SK-N-SH treated with all-trans-retinoic acid at 6 μM for 48 hours (cell line): Measurements from ENCODE around the gene CLDN16.

ENCODE experiments used
- ATAC-seq: fragments of 200-7000 bp; cut with Tn5 transposase; 3 replicates; pipeline ENCODE4 v1.9.1; 2020; ENCODE audit warnings: mild to moderate bottlenecking, moderate library complexity
- BACH2 ChIP-seq: fragments of 250-450 bp; sonication (Bioruptor Pico); IDR thresholded peaks from 2 replicates; pipeline ENCODE4 v1.9.0; 2021; ENCODE audit warnings: mild to moderate bottlenecking, borderline replicate concordance
- CSDC2 ChIP-seq: fragments of 250-450 bp; sonication (Bioruptor Pico); IDR thresholded peaks from 2 replicates; pipeline ENCODE4 v1.5.0; 2020; ENCODE audit warnings: mild to moderate bottlenecking, moderate library complexity
- ESRRG ChIP-seq: fragments of 250-450 bp; sonication (Bioruptor Pico); IDR thresholded peaks from 2 replicates; pipeline ENCODE4 v1.6.1; 2021; ENCODE audit warnings: mild to moderate bottlenecking
- OSR1 ChIP-seq: fragments of 250-450 bp; sonication (Bioruptor Pico); IDR thresholded peaks from 2 replicates; pipeline ENCODE4 v1.8.0; 2022; ENCODE audit warnings: moderate library complexity, mild to moderate bottlenecking, inconsistent platforms
- PPARA ChIP-seq: fragments of 250-450 bp; sonication (Bioruptor Pico); IDR thresholded peaks from 2 replicates; pipeline ENCODE4 v1.5.0; 2020; ENCODE audit warnings: mild to moderate bottlenecking, borderline replicate concordance
- RARB ChIP-seq: fragments of 250-450 bp; sonication (Bioruptor Pico); IDR thresholded peaks from 2 replicates; pipeline ENCODE4 v1.8.0; 2021; ENCODE audit warnings: mild to moderate bottlenecking, moderate library complexity
- SNAI2 ChIP-seq: fragments of 250-450 bp; sonication (Bioruptor Pico); IDR thresholded peaks from 2 replicates; pipeline ENCODE4 v1.5.0; 2020; ENCODE audit warnings: mild to moderate bottlenecking, moderate library complexity
- TCF4 ChIP-seq: fragments of 250-450 bp; sonication (Bioruptor Pico); IDR thresholded peaks from 2 replicates; pipeline ENCODE4 v1.8.0; 2021; ENCODE audit warnings: mild to moderate bottlenecking, moderate library complexity, borderline replicate concordance
- TOX ChIP-seq: fragments of 250-450 bp; sonication (Bioruptor Pico); IDR thresholded peaks from 2 replicates; pipeline ENCODE4 v1.8.0; 2021; ENCODE audit warnings: mild to moderate bottlenecking, moderate library complexity, borderline replicate concordance
- ZFP3 ChIP-seq: fragments of 250-450 bp; sonication (Bioruptor Pico); IDR thresholded peaks from 2 replicates; pipeline ENCODE4 v1.5.0; 2020; ENCODE audit warnings: mild to moderate bottlenecking, moderate library complexity
- ZFP30 ChIP-seq: fragments of 450-650 bp; formaldehyde crosslinking; IDR thresholded peaks from 2 replicates; pipeline ENCODE4 v1.5.0; 2022; ENCODE audit warnings: mild to moderate bottlenecking, moderate library complexity
- ZNF565 ChIP-seq: fragments of 450-650 bp; formaldehyde crosslinking; conservative IDR thresholded peaks from 2 replicates; pipeline ENCODE4 v1.5.0; 2020; ENCODE audit warnings: low read depth, mild to moderate bottlenecking, moderate library complexity
- ZNF70 ChIP-seq: fragments of 450-650 bp; formaldehyde crosslinking; IDR thresholded peaks from 2 replicates; pipeline ENCODE4 v1.5.0; 2020; ENCODE audit warnings: mild to moderate bottlenecking, moderate library complexity
- ZNF8 ChIP-seq: fragments of 450-650 bp; formaldehyde crosslinking; IDR thresholded peaks from 2 replicates; pipeline ENCODE4 v1.5.0; 2020; ENCODE audit warnings: mild to moderate bottlenecking, moderate library complexity
- TF ChIP-seq, protein P1 (sequence below): fragments of 250-450 bp; sonication (Bioruptor Pico); IDR thresholded peaks from 2 replicates; pipeline ENCODE4 v1.5.1; 2020; ENCODE audit warnings: low read depth, mild to moderate bottlenecking, moderate library complexity
- TF ChIP-seq, protein P2 (sequence below): fragments of 250-450 bp; sonication (Bioruptor Pico); IDR thresholded peaks from 2 replicates; pipeline ENCODE4 v1.5.0; 2020; ENCODE audit warnings: mild to moderate bottlenecking, moderate library complexity
- TF ChIP-seq, protein P3 (sequence below): fragments of 250-450 bp; sonication (Bioruptor Pico); IDR thresholded peaks from 2 replicates; pipeline ENCODE4 v1.8.0; 2021; ENCODE audit warnings: low read depth, mild to moderate bottlenecking, moderate library complexity, borderline replicate concordance
- TF ChIP-seq, protein P4 (sequence below): fragments of 250-450 bp; sonication (Bioruptor Pico); IDR thresholded peaks from 2 replicates; pipeline ENCODE4 v1.8.0; 2020; ENCODE audit warnings: mild to moderate bottlenecking, moderate library complexity, borderline replicate concordance
- TF ChIP-seq, protein P5 (sequence below): fragments of 250-450 bp; sonication (Bioruptor Pico); IDR thresholded peaks from 2 replicates; pipeline ENCODE4 v1.5.1; 2021; ENCODE audit warnings: mild to moderate bottlenecking, moderate library complexity

Gene CLDN16

DNA sequence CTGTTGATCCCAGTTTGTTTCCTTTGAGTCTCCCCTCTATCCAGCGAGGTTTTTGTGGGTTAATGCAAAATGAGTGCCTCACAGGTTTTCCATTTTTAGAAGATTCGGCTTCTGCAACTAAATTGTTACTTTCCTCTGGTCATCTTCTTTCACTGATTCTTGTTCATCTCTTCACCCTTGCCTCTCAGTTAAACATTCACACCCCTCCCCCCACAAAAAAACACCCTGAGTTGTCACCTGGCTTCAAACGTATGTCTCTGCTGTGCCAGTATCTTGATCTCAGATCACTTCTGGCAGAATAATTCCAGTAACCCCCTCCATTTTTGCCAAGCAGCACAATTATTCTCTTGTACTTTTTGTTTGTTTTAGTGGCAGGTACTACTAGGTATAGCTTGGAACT is 12.3 kb upstream of the CLDN16 start:
- ATAC-seq = no peak
- no peak for TF ChIP-seq CSDC2
- TF ChIP-seq TCF4 = no peak
- TF ChIP-seq ZFP3 (CRISPR knock-in tag) = no peak
- TF ChIP-seq, protein P1, sequence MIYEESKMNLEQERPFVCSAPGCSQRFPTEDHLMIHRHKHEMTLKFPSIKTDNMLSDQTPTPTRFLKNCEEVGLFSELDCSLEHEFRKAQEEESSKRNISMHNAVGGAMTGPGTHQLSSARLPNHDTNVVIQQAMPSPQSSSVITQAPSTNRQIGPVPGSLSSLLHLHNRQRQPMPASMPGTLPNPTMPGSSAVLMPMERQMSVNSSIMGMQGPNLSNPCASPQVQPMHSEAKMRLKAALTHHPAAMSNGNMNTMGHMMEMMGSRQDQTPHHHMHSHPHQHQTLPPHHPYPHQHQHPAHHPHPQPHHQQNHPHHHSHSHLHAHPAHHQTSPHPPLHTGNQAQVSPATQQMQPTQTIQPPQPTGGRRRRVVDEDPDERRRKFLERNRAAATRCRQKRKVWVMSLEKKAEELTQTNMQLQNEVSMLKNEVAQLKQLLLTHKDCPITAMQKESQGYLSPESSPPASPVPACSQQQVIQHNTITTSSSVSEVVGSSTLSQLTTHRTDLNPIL (CRISPR knock-in tag) = no peak
- TF ChIP-seq, protein P2, sequence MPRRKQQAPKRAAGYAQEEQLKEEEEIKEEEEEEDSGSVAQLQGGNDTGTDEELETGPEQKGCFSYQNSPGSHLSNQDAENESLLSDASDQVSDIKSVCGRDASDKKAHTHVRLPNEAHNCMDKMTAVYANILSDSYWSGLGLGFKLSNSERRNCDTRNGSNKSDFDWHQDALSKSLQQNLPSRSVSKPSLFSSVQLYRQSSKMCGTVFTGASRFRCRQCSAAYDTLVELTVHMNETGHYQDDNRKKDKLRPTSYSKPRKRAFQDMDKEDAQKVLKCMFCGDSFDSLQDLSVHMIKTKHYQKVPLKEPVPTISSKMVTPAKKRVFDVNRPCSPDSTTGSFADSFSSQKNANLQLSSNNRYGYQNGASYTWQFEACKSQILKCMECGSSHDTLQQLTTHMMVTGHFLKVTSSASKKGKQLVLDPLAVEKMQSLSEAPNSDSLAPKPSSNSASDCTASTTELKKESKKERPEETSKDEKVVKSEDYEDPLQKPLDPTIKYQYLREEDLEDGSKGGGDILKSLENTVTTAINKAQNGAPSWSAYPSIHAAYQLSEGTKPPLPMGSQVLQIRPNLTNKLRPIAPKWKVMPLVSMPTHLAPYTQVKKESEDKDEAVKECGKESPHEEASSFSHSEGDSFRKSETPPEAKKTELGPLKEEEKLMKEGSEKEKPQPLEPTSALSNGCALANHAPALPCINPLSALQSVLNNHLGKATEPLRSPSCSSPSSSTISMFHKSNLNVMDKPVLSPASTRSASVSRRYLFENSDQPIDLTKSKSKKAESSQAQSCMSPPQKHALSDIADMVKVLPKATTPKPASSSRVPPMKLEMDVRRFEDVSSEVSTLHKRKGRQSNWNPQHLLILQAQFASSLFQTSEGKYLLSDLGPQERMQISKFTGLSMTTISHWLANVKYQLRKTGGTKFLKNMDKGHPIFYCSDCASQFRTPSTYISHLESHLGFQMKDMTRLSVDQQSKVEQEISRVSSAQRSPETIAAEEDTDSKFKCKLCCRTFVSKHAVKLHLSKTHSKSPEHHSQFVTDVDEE = no peak
- TF ChIP-seq, protein P3, sequence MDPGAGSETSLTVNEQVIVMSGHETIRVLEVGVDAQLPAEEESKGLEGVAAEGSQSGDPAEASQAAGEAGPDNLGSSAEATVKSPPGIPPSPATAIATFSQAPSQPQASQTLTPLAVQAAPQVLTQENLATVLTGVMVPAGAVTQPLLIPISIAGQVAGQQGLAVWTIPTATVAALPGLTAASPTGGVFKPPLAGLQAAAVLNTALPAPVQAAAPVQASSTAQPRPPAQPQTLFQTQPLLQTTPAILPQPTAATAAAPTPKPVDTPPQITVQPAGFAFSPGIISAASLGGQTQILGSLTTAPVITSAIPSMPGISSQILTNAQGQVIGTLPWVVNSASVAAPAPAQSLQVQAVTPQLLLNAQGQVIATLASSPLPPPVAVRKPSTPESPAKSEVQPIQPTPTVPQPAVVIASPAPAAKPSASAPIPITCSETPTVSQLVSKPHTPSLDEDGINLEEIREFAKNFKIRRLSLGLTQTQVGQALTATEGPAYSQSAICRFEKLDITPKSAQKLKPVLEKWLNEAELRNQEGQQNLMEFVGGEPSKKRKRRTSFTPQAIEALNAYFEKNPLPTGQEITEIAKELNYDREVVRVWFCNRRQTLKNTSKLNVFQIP (CRISPR knock-in tag) = no peak

DNA sequence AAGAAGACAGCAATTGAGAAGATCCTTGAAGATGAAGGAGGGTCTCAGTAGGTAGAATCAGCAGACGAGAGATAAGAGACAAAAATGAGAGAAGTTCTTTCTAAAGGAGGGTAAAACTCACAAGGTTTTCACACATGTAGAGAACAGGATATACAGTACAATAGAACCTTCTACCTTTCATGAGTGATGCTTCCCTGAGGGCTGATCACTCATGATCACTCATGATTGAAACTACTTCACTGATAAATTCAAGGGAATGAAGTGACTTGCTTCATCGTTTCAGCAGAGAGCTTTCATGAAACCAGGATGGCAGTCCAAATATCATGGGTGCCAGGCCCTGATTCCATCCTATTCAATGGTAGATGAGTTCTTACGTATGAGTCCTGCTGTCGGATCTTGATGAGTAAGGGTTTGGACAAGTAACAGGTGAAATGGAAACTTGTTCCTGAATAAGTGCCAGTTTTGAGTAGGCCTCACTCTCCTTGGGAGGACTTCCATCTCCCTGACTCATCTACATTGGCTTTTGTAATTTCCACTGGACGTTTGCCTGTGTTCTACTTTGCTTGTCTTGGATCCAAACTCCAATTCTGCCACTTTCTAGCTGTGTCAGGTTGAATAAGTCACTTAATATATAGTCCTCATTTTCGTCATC is 9.6 kb upstream of the CLDN16 start:
- TF ChIP-seq SNAI2 (CRISPR knock-in tag) (no peak), ZNF70 (no peak), ZNF8 (CRISPR knock-in tag) (no peak)
- TF ChIP-seq, all 23 proteins: peak for 0
- no peak for ATAC-seq

DNA sequence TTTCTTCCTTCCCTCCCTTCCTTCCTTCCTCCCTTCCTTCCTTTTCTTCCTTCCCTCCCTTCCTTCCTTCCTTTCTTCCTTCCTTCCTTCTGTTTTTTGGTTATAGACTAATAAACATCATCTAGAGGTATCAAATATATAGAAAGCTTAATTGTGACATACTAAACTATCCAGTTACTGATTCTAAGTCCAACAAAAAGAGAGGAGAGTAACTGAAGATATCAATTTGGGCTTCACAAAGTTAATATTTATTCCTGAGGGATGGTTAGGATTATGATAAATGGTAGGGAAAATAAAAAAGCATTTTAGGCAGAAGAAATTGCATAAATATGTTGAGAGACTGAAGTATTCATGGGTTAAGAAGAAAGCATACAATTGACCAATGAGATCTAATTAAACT is 7.8 kb upstream of the CLDN16 start:
- no peak for ATAC-seq
- no peak for TF ChIP-seq TCF4
- no peak for TF ChIP-seq ZFP3 (CRISPR knock-in tag)
- no peak for TF ChIP-seq ZNF565 (CRISPR knock-in tag)
- no peak for TF ChIP-seq OSR1 (CRISPR knock-in tag)
- TF ChIP-seq CSDC2 = no peak
- no peak for TF ChIP-seq TOX
- TF ChIP-seq ZNF70 = no peak

DNA sequence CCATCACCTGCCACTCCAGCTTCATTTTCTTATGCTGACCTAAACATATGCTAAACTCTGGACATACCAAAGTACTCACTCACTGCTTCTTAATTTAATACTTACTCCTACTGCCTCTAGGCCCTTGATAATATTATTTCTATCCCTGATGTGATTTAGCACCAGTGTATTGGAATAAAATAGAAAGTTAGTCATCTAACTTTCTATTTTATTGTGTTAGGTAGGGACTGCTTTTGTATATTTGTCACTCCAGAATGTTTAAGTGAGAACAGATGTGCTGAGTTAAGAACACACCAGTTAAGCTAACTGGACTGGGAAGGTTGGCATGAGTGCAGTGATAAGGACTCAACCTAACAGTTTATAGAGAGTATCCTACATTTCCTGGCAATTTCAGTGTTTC is 6.5 kb upstream of the CLDN16 start:
- no peak; the same call in 1 of the 3 replicates for ATAC-seq
- TF ChIP-seq TOX (no peak), ZFP30 (no peak), ZNF8 (CRISPR knock-in tag) (no peak), ZNF565 (CRISPR knock-in tag) (no peak), ZNF70 (no peak), RARB (CRISPR knock-in tag) (no peak), BACH2 (CRISPR knock-in tag) (no peak), ESRRG (no peak), PPARA (CRISPR knock-in tag) (no peak), CSDC2 (no peak), SNAI2 (CRISPR knock-in tag) (no peak)
- TF ChIP-seq, protein P4, sequence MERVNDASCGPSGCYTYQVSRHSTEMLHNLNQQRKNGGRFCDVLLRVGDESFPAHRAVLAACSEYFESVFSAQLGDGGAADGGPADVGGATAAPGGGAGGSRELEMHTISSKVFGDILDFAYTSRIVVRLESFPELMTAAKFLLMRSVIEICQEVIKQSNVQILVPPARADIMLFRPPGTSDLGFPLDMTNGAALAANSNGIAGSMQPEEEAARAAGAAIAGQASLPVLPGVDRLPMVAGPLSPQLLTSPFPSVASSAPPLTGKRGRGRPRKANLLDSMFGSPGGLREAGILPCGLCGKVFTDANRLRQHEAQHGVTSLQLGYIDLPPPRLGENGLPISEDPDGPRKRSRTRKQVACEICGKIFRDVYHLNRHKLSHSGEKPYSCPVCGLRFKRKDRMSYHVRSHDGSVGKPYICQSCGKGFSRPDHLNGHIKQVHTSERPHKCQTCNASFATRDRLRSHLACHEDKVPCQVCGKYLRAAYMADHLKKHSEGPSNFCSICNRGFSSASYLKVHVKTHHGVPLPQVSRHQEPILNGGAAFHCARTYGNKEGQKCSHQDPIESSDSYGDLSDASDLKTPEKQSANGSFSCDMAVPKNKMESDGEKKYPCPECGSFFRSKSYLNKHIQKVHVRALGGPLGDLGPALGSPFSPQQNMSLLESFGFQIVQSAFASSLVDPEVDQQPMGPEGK (CRISPR knock-in tag) = no peak
- TF ChIP-seq, protein P5, sequence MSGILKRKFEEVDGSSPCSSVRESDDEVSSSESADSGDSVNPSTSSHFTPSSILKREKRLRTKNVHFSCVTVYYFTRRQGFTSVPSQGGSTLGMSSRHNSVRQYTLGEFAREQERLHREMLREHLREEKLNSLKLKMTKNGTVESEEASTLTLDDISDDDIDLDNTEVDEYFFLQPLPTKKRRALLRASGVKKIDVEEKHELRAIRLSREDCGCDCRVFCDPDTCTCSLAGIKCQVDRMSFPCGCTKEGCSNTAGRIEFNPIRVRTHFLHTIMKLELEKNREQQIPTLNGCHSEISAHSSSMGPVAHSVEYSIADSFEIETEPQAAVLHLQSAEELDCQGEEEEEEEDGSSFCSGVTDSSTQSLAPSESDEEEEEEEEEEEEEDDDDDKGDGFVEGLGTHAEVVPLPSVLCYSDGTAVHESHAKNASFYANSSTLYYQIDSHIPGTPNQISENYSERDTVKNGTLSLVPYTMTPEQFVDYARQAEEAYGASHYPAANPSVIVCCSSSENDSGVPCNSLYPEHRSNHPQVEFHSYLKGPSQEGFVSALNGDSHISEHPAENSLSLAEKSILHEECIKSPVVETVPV = no peak
- TF ChIP-seq, protein P2 = no peak
- TF ChIP-seq, protein P1 (CRISPR knock-in tag) = no peak
